ENCODE results near the gene SLC5A12.
"Not testable (repeated sequence)": the region's sequence is repeated elsewhere in the genome, so short reads cannot be mapped to it uniquely, and the experiment has no call there.

Gene SLC5A12

DNA sequence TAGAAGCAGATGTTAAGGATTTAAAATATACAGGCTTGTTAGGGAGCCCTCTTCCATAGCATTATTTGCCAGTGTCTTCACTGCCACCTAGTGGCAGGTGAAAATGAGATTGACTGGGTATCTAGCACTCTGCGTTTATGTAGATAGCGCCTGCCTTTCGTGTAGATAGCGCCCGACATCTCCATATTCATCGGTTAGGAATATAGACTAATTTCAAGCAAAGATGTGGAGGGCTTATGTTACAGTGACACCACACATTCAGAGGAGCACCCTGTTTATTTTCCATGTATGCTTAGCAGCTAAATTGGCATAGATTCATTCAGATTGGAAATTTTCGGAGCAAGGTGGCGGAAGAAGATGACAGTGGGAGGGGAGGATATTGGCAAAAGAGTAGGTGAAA, 72.0 kb downstream of the SLC5A12 start:
- no peak for DNase-seq

GRCh38 chr11:26643314-26643713, 78.5 kb downstream of the SLC5A12 start:
- not testable (repeated sequence) for DNase-seq

DNA sequence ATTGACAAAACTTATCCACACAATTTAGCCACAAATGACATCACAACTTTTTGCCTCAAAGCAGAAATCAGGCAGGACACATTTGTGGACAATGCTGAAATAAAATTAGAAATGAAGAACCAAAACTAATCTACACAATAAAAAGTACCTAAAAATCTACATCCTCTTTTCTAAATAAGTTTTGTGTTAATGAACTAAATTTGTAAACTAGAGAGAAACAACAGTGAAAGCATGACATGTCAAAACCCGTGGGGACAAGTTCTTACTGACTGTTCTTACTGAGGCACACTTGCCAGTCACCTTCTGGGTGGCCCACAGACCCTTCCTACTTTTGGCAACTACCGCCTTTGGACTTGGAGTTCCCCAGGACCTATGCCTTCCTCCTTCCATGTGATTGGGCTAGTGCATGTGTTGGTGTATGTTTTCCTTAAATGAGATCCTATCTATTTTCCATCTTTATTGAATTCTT, 89.1 kb downstream of the SLC5A12 start:
- no peak for DNase-seq

DNA sequence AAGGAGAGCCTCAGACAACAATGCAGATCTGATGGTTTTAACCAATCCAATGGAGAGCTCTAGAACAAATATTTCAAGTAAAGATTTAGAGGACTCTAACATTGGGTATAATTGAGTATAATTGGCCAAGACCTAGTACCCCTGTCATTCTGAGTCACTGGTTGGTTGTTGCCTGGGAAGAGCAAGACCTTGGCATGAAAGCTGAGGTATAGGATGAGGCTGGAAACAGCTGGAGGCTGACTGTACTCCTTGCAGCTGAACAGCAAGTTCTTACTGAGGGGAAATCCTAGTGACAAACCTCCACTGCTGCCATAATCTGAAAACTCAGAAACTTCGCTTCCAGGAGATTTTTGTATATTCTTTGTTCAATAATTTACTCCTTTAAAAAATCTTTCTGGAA, 95.5 kb downstream of the SLC5A12 start:
- no peak for DNase-seq

GRCh38 chr11:26623076-26623659, 98.7 kb downstream of the SLC5A12 start:
- no peak for DNase-seq

- no peak for DNase-seq
Observed at GRCh38 chr11:26622181-26622580, 99.7 kb downstream of the SLC5A12 start.

- DNase-seq = no peak
Observed at GRCh38 chr11:26621132-26621531, 100.7 kb downstream of the SLC5A12 start.

DNA sequence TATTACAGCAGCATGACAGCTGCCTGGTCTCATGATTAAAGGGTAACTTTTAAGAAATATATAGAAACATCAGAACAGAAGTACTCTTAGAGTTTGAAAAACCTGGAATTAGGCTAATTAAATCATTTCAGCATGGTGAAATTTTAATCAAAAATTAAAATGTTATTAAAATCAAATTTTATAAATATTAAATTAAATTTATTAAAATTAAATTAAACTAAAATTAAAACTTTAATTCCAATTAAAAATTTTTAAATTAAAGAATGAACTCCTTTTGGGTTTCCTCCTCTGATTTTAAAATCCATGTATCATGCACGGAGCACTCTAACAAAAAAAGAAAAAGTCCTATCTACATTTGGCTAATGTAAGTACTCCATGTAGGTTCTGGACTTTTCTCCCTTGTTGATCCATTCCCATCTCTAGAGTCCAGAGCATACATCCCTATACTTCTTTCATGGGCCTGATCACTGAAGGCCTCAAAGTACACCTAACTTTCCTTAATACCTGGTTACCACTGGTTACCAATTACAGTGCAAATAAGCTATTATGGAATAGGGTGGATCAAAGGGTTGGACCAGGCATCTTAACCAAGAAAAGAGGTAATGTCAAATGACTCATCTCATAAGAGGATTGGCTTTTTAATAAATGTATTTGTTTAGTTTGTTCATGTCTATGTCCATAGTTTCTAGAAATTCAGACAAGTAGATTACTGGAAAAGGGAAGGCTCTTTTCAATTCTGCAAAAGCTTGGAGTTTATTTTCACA, 101.4 kb downstream of the SLC5A12 start:
- DNase-seq = no peak

DNA sequence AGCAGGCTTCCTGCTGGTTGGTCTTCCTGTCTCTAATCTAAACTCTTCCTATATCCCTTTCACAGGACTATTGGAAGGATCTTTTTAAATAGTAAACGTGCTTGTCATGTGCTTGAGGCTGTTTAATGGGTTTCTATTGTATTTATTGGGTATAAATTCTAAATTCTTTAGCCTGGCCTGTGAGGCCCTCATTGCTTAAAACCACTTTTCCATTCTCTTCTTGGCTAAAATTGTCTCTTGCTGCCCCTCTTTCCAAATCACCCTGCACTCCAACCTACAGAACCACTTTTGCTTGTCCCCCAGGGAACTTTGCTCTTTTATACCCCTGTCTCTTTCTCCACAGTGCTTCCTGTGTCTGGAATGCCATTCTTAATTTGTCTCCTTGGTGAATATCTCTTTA, 103.4 kb downstream of the SLC5A12 start:
- no peak for DNase-seq

Data from activated naive CD4-positive, alpha-beta T cell treated with anti-CD3 and anti-CD28 coated beads, Interleukin-2, amount 50 U/mL, for 16 hours (primary cell).